Measurements from ENCODE around the gene IFNLR1.

IFNLR1 gene

DNA sequence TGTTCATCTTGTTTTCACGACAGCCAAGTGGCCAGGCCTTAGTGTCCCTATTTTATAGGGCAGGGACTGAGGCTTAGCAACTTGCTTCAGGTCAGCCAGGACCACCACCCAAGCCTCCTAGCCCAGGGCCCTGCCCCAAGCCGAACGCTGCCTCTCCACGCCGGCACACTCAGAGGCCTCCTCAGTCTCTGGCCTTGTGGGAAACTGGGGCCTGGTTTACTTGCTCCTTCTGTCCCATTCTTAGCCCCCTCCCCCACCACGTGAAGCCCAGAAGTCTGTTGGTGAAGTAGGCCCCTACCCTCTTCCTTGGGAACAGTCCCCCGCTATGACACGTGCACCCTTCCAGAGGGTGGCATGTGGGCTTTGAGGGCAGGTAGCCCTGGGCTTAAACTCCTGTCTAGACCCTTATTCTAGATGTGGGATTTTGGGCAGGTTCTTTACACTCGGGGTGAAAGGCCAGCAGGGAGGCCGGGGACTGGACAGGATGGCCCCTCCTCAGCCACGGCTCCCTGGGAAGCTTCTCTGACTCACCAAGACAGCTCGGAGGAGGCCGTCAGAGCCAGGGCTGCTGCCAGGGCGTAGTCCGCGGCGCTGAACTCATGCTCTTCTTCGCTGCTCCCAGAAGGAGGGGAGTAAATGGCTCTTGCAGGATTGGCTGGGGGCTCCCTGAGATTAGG is 79.5 kb downstream of the IFNLR1 start:
- H3K4me3 ChIP-seq (ENCODE audit: low read depth in 1 of 2, low read length in 2 of 2) = no peak overlapping the region
- H3K4me1 ChIP-seq (ENCODE audit: control insufficient read depth in 1 of 2, insufficient read depth in 2 of 2, low read length in 2 of 2) = peaks cover 0 to 5% of the 10 kb centered on the region in 2 donors
- no peak overlapping the region for H3K27ac ChIP-seq (ENCODE audit: low read length)
- no peaks in the 10 kb centered on the region for H3K36me3 ChIP-seq (ENCODE audit: control insufficient read depth in 1 of 2, insufficient read depth in 2 of 2, low read length in 2 of 2)
- H3K9me3 ChIP-seq (ENCODE audit: control insufficient read depth in 1 of 2, low read length in 2 of 2) = no peaks in the 10 kb centered on the region
- H3K27me3 ChIP-seq (ENCODE audit: low read depth, low read length) = no peaks in the 10 kb centered on the region

GRCh38 chr1:24105368-24106160 is 81.5 kb downstream of the IFNLR1 start:
- Histone ChIP-seq H3K4me3 (ENCODE audit: low read depth in 1 of 2, low read length in 2 of 2) (no peak overlapping the region), H3K36me3 (ENCODE audit: control insufficient read depth in 1 of 2, insufficient read depth in 2 of 2, low read length in 2 of 2) (no peaks in the 10 kb centered on the region), H3K27me3 (ENCODE audit: low read depth, low read length) (no peaks in the 10 kb centered on the region), H3K4me1 (ENCODE audit: control insufficient read depth in 1 of 2, insufficient read depth in 2 of 2, low read length in 2 of 2) (peaks cover 0 to 4% of the 10 kb centered on the region in 2 donors), H3K9me3 (ENCODE audit: control insufficient read depth in 1 of 2, low read length in 2 of 2) (no peaks in the 10 kb centered on the region), H3K27ac (ENCODE audit: low read length) (no peak overlapping the region)

DNA sequence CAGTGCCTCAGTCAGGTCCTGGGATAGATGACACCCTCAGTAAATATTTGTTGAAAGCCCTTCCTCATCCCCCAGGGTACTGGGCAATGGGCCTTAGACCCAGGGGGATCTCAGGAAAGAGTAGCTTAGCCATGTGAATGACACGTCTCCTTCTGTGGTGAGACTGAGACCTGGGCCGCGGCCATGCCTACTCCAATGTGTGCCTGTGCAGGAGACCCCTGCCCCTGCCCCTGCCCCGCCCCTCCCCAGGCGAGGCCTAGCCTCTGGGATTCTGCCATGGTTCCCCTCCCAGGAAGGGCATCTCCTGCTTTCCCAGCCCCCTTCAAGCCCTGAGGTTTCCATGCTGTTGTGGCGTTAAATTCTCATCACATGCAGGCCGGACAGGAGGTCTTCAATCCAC is 82.2 kb downstream of the IFNLR1 start:
- H3K9me3 ChIP-seq (ENCODE audit: control insufficient read depth in 1 of 2, low read length in 2 of 2) = no peaks in the 10 kb centered on the region
- H3K27me3 ChIP-seq (ENCODE audit: low read depth, low read length) = no peaks in the 10 kb centered on the region
- H3K36me3 ChIP-seq (ENCODE audit: control insufficient read depth in 1 of 2, insufficient read depth in 2 of 2, low read length in 2 of 2) = no peaks in the 10 kb centered on the region
- H3K4me1 ChIP-seq (ENCODE audit: control insufficient read depth in 1 of 2, insufficient read depth in 2 of 2, low read length in 2 of 2) = peaks cover 0 to 4% of the 10 kb centered on the region in 2 donors
- no peak overlapping the region for H3K4me3 ChIP-seq (ENCODE audit: low read depth in 1 of 2, low read length in 2 of 2)
- H3K27ac ChIP-seq (ENCODE audit: low read length) = no peak overlapping the region

All from muscle layer of duodenum (tissue), 2 donors.